LNCAP (cell line): ENCODE measurements around the gene IFT27.

Experiments used
- CTCF ChIP-seq: fragments of 450-650 bp; IDR thresholded peaks from 2 replicates; pipeline ENCODE4 v1.5.1; 2017; ENCODE audit warnings: mild to moderate bottlenecking

IFT27 gene

GRCh38 chr22:36756031-36756430, 19.9 kb downstream of the IFT27 start:
- no peak for TF ChIP-seq CTCF

GRCh38 chr22:36755316-36755715, 20.6 kb downstream of the IFT27 start:
- no peak for TF ChIP-seq CTCF

GRCh38 chr22:36753916-36754315, 22.0 kb downstream of the IFT27 start:
- TF ChIP-seq CTCF: no peak

- no peak for TF ChIP-seq CTCF
These were observed 22.7 kb downstream of the IFT27 start for GRCh38 chr22:36753120-36753802.

GRCh38 chr22:36746375-36746970, 29.4 kb downstream of the IFT27 start:
- no peak for TF ChIP-seq CTCF

GRCh38 chr22:36745301-36745995, 30.5 kb downstream of the IFT27 start:
- TF ChIP-seq CTCF: no peak

- no peak for TF ChIP-seq CTCF
These were observed 31.1 kb downstream of the IFT27 start for GRCh38 chr22:36744791-36745190.
